Natural killer cell (primary cell): ENCODE results near the gene CDC42EP4. TPM values are rescaled to one million over a fixed set of nuclear protein-coding genes. Genes with fewer than 3 reads are reported as not detected.

Experiments used
- ATAC-seq, 3 donors: fragments of 150-1000 bp in 2 of 3; fragments of 200-7000 bp in 1 of 3; cut with Tn5 transposase; 1 replicate in 1 of 3; 2 replicates in 2 of 3; pipeline ENCODE4 v1.10.0; 2021; ENCODE audit warnings: mild to moderate bottlenecking in 2 of 3, moderate library complexity in 2 of 3
- DNase-seq, 2 donors: peaks; one replicate each; pipeline versions ENCODE4 v3.0.0 to v3.0.0-alpha.2; 2013 to 2021; ENCODE audit warnings: mixed read lengths in 1 of 2
- H3K27ac ChIP-seq: one replicate; pipeline ENCODE4 v1.5.1; 2013; ENCODE audit warnings: mild to moderate bottlenecking, low read length
- H3K27me3 ChIP-seq: one replicate; pipeline ENCODE4 v1.6.1; 2013; ENCODE audit warnings: low read length; ENCODE audit not compliant: control insufficient read depth, insufficient read depth
- H3K36me3 ChIP-seq: one replicate; pipeline ENCODE4 v1.6.1; 2013; ENCODE audit warnings: low read length; ENCODE audit not compliant: control insufficient read depth, insufficient read depth
- H3K4me1 ChIP-seq: one replicate; pipeline ENCODE4 v1.6.1; 2013; ENCODE audit warnings: low read length; ENCODE audit not compliant: control insufficient read depth, insufficient read depth
- H3K4me3 ChIP-seq: one replicate; pipeline ENCODE4 v1.5.1; 2013; ENCODE audit warnings: low read length
- H3K9me3 ChIP-seq: one replicate; pipeline ENCODE4 v1.6.1; 2013; ENCODE audit warnings: low read length; ENCODE audit not compliant: control insufficient read depth, insufficient read depth
- H3K27ac Mint-ChIP-seq, 2 donors: one replicate each; pipeline ENCODE4 v1.8.0; 2022; ENCODE audit warnings: mild to moderate bottlenecking in 2 of 2, mixed read lengths in 2 of 2, moderate library complexity in 1 of 2
- H3K27me3 Mint-ChIP-seq, 2 donors: one replicate each; pipeline ENCODE4 v1.8.0; 2022; ENCODE audit warnings: low read depth in 2 of 2, mixed read lengths in 2 of 2
- H3K36me3 Mint-ChIP-seq: one replicate; pipeline ENCODE4 v1.8.0; 2022; ENCODE audit warnings: mixed read lengths
- H3K4me1 Mint-ChIP-seq, 2 donors: one replicate each; pipeline ENCODE4 v1.8.0; 2022; ENCODE audit warnings: mixed read lengths in 2 of 2
- H3K4me3 Mint-ChIP-seq: one replicate; pipeline ENCODE4 v1.8.0; 2022; ENCODE audit warnings: mild to moderate bottlenecking, moderate library complexity, mixed read lengths
- H3K9me3 Mint-ChIP-seq, 2 donors: one replicate each; pipeline ENCODE4 v1.8.0; 2022; ENCODE audit warnings: mixed read lengths in 2 of 2
- WGBS: methylation state at CpG from one replicate; pipeline ENCODE4 v1.1.7; 2013; ENCODE audit warnings: missing lambda C conversion rate; ENCODE audit not compliant: insufficient coverage; 5-methylcytosine and 5-hydroxymethylcytosine counted together
- intact Hi-C: fragments of 100-400 bp; cut with micrococcal nuclease; formaldehyde crosslinking; loops from one replicate; pipeline ENCODE4 v1.14.2; 2022
- total RNA-seq, 4 donors: library from RNA; stranded (reverse); fragments of 120-200 nt in 1 of 4; gene quantifications; one replicate each; pipeline versions ENCODE4 v1.2.3 to v1.2.4, GENCODE V29; 2013 to 2022
- TF ChIP-seq, protein P1 (sequence below): fragments of 200-600 bp; IDR thresholded peaks from one replicate; pipeline ENCODE4 v1.8.0; 2022; ENCODE audit warnings: antibody characterized with exemption

CDC42EP4 gene
- total RNA-seq, 3 donors from 2014 or later (not counting 1 experiment from before 2014, with no cell fraction given), result 2.5 to 9.6 (median 4.4) TPM

DNA sequence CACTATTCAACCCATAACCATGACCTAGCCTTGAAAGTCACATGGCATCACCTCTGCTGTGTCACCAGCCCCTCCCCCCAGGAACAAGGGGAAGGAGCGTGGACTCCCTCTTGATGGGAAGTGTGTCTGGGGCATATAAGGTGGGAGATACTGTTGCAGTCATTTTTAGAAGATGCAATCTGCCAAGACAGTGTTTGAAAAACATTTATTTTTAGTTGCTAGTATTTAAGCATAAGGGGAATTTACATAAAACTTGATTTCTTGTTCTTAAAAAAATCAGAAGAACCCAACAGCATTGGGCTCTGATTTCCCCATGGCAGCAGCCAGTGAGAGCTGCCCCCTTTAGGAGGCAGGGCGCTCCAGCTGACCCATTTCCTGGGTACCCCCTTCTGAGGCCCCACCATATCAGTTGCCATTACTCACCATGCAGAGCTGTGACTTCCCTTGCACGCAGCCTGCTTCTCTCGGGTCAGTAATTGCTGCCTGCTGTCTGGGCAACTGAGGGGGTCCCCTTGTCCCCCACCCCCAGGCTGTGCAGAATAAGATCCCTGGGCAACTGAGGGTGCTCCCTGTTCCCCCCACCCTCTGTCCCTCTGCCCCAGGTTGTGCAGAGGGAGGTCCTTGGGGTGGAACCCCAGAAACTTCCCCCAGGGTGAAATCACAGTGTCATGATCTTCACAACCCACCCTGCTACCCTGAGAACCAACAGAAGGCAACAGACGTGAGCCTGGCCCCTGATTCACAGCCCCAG lies 11.8 kb upstream of the CDC42EP4 start:
- no peaks in the 10 kb centered on the region for H3K27me3 ChIP-seq
- H3K4me3 ChIP-seq, result no peak overlapping the region
- ATAC-seq, result no peak
- Mint-ChIP-seq H3K9me3 (no peaks in the 10 kb centered on the region), H3K27ac (no peak overlapping the region), H3K36me3 (no peaks in the 10 kb centered on the region), H3K4me3 (no peak overlapping the region), H3K27me3 (peaks cover 0 to 5% of the 10 kb centered on the region in 2 donors), H3K4me1 (no peaks in the 10 kb centered on the region)
- DNase-seq, result no peak
- TF ChIP-seq, protein P1, sequence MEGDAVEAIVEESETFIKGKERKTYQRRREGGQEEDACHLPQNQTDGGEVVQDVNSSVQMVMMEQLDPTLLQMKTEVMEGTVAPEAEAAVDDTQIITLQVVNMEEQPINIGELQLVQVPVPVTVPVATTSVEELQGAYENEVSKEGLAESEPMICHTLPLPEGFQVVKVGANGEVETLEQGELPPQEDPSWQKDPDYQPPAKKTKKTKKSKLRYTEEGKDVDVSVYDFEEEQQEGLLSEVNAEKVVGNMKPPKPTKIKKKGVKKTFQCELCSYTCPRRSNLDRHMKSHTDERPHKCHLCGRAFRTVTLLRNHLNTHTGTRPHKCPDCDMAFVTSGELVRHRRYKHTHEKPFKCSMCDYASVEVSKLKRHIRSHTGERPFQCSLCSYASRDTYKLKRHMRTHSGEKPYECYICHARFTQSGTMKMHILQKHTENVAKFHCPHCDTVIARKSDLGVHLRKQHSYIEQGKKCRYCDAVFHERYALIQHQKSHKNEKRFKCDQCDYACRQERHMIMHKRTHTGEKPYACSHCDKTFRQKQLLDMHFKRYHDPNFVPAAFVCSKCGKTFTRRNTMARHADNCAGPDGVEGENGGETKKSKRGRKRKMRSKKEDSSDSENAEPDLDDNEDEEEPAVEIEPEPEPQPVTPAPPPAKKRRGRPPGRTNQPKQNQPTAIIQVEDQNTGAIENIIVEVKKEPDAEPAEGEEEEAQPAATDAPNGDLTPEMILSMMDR, result no peak
- H3K9me3 ChIP-seq, result no peaks in the 10 kb centered on the region
- no peaks in the 10 kb centered on the region for H3K36me3 ChIP-seq
- no peak overlapping the region for H3K27ac ChIP-seq
- WGBS, result 42% methylated on average over 5 of the region's 5 CpGs
- intact Hi-C loops, result no loop called here
- H3K4me1 ChIP-seq, result no peaks in the 10 kb centered on the region

DNA sequence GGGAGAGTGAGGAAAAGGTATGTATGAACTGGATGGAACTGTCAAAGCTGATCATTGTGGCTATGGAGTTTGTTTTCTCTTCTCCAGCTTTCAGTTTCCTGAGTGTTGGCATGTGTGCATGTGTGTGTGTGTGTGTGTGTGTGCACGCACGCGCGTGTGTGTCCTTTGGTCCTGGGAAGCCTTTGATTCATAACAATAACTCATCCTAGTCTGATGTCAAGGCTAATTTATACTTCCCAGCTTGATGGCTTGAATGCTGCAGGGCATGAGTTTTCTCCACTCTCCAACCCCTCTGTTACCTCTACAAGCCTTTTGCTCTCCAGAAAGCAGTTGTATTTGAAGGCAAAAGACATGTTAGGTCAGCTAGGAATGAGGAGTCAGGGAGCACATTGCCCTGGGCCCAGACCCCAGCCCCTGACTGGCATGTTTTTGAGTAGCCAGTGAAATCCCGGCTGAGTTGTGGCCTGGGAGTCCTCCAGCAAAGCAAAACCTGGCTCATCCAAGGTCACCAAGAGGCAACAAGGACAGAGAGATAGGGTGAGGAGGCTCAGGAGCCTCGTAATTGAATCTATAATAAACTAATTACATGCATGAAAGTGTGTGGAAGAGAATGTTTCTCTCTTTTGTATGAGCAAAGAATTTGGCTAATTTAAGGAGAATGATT lies 8.9 kb upstream of the CDC42EP4 start:
- ATAC-seq (no peak), DNase-seq (no peak)
- H3K9me3 Mint-ChIP-seq, result no peaks in the 10 kb centered on the region
- 85% methylated on average over 2 of the region's 6 CpGs for WGBS
- H3K4me1 Mint-ChIP-seq, result no peaks in the 10 kb centered on the region
- no peak overlapping the region for H3K4me3 ChIP-seq
- no peak overlapping the region for H3K4me3 Mint-ChIP-seq
- H3K27ac ChIP-seq, result no peak overlapping the region
- H3K36me3 ChIP-seq, result no peaks in the 10 kb centered on the region
- H3K4me1 ChIP-seq, result no peaks in the 10 kb centered on the region
- TF ChIP-seq, protein P1, result no peak
- H3K27me3 Mint-ChIP-seq, result peaks cover 0 to 4% of the 10 kb centered on the region in 2 donors
- no peaks in the 10 kb centered on the region for H3K9me3 ChIP-seq
- H3K36me3 Mint-ChIP-seq, result no peaks in the 10 kb centered on the region
- H3K27me3 ChIP-seq, result no peaks in the 10 kb centered on the region
- no peak overlapping the region for H3K27ac Mint-ChIP-seq
- intact Hi-C loops, result no loop called here

DNA sequence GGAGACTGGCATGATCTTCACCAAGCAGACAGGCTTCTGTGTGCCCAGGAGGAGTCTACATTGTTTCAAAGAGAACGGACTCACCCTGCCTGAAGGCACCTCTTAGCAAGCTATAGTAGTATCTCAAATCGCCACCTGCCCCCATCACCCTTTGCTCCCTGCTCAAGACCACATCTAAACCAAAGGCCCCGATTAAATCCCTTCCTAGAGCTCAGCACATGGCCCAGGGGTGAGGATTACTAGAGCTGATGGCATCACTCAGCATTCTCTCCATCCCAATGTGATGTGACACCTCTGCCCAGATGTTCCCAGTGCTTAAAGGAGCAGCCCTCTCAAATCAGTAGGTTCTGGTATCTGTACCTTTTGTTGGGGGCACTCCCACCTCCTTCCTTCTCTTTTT lies 8.0 kb upstream of the CDC42EP4 start:
- Mint-ChIP-seq H3K4me3 (no peak overlapping the region), H3K36me3 (no peaks in the 10 kb centered on the region), H3K4me1 (no peaks in the 10 kb centered on the region), H3K27me3 (peaks cover 0 to 2% of the 10 kb centered on the region in 2 donors), H3K27ac (no peak overlapping the region), H3K9me3 (no peaks in the 10 kb centered on the region)
- TF ChIP-seq, protein P1, result no peak
- H3K4me3 ChIP-seq, result no peak overlapping the region
- DNase-seq, result no peak
- 81% methylated on average over 3 of the region's 3 CpGs for WGBS
- H3K27me3 ChIP-seq, result no peaks in the 10 kb centered on the region
- H3K9me3 ChIP-seq, result no peaks in the 10 kb centered on the region
- H3K4me1 ChIP-seq, result no peaks in the 10 kb centered on the region
- intact Hi-C loops, result no loop called here
- H3K36me3 ChIP-seq, result no peaks in the 10 kb centered on the region
- ATAC-seq, result no peak
- H3K27ac ChIP-seq, result no peak overlapping the region
